Muscle layer of colon (tissue), 2 donors: ENCODE measurements around the gene TNFRSF11A.

Experiments
- H3K27ac ChIP-seq: one replicate; pipeline ENCODE4 v1.7.0; 2013; ENCODE audit warnings: low read depth, mild to moderate bottlenecking, low read length, moderate library complexity
- H3K27me3 ChIP-seq, 2 donors: one replicate each; pipeline ENCODE4 v1.7.0; 2013; ENCODE audit warnings: low read length in 2 of 2, mild to moderate bottlenecking in 2 of 2; ENCODE audit not compliant: insufficient read depth in 2 of 2, control insufficient read depth in 1 of 2
- H3K36me3 ChIP-seq: one replicate; pipeline ENCODE4 v1.7.0; 2013; ENCODE audit warnings: mild to moderate bottlenecking, low read length; ENCODE audit not compliant: insufficient read depth
- H3K4me1 ChIP-seq: one replicate; pipeline ENCODE4 v1.7.0; 2013; ENCODE audit warnings: mild to moderate bottlenecking, low read length; ENCODE audit not compliant: insufficient read depth
- H3K4me3 ChIP-seq, 2 donors: one replicate each; pipeline ENCODE4 v1.7.0; 2013; ENCODE audit warnings: low read length in 2 of 2, low read depth in 1 of 2, mild to moderate bottlenecking in 1 of 2, moderate library complexity in 1 of 2
- H3K9ac ChIP-seq: one replicate; pipeline ENCODE4 v1.7.0; 2013; ENCODE audit warnings: low read length
- H3K9me3 ChIP-seq: one replicate; pipeline ENCODE4 v1.7.0; 2013; ENCODE audit warnings: mild to moderate bottlenecking, low read length
- donor health status: abdominal sarcoma.
- donor health status: Adenocarcinoma of cecum.

The TNFRSF11A gene

DNA sequence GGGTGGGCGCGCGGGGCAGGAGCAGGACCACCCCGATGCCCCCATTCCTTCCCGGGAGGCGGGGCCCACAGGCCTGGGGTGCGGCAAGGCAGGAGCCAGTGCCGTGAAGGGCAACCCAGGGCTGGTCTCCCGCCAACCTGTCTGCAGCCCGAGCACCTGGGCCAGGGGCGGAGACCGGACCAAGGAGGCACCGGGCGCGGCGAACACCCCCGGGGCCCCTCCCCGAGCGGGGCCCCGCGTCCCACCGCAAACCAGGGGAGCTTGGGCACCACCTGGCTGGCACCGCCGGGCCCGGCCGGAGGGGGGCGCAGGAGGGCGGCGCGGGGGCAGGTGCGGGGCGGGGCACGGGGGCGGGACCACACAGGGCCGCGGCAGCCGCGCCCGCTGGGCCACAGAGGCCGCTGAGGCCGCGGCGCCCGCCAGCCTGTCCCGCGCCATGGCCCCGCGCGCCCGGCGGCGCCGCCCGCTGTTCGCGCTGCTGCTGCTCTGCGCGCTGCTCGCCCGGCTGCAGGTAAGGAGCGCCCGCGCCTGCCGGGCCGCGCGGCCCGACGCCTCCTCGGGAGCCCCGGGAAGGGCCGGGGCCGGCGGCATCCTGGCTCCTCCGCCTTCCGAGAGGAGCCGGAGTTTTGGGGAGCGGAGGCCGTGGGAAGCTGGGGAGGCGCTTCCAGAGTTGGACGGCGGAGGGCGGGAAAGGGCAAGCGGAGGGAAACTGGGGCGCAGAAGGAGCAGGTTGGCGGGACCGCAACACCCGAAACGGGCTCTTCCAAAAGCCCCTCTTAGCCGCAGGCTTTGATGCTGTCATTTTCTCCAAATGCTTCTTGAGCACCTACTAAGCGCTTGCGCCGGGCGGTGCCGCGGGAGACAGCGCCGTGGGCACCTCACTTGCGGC, at the start of gene TNFRSF11A:
Gene TNFRSF11A, plus strand, starts transcription at position 394 of the 889 bp plus-strand sequence. Its CDS starts 43 bp downstream, at position 437.
- Histone ChIP-seq H3K27me3 (peaks cover 42 to 62% of the 10 kb centered on the region in 2 donors), H3K9ac (no peak within 1 kb of the TSS), H3K4me3 (peak within 1 kb of the TSS; percentile 33 to 53), H3K27ac (no peak within 1 kb of the TSS), H3K4me1 (peaks cover 13% of the 10 kb centered on the region), H3K9me3 (no peaks in the 10 kb centered on the region), H3K36me3 (no peaks in the 10 kb centered on the region)

DNA sequence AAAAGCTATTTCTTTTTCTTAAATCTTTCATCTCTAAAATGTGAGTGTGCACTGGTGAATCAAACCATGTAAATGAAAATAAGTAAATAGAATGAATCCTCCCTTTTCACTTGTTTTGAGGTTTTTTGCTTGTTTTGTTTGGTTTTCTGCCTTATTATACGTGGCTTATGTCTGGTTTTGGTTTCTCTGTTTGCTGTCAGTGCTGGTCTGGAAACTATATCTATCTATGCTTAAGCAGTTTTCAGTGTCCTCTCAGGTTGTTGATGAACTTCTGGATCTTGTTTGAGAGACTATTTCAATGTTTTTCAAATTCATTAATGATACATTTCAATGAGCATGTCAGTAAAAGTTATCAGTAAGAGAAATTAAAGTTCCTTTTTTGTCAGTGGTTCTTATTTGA, 48.1 kb upstream of the TNFRSF11A start:
- Histone ChIP-seq H3K4me3 (no peak overlapping the region), H3K27me3 (no peaks in the 10 kb centered on the region), H3K27ac (no peak overlapping the region), H3K9ac (no peak overlapping the region), H3K36me3 (peaks cover 12% of the 10 kb centered on the region), H3K4me1 (peaks cover 12% of the 10 kb centered on the region), H3K9me3 (no peaks in the 10 kb centered on the region)

DNA sequence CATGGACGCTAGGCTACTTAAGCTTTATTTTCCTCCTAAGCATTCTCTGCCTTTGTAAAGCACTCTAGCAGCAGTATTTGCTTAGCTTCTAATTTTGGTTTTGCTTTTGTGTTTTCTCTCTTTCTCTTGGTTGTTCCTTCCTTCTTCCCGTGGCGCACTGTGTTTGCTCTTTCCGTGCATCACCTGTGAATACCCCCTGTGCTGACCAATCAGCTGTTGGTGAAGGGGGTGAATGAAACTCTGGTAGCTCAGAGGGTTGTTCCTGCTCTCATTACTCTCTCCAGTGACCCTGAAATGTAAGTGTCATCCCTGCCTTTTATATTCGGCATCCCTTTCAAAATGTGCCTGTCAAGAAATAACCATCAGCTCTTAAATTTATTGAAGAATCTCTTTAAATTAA, 45.5 kb upstream of the TNFRSF11A start:
- no peak overlapping the region for H3K4me3 ChIP-seq
- H3K27me3 ChIP-seq = no peaks in the 10 kb centered on the region
- H3K27ac ChIP-seq = no peak overlapping the region
- H3K4me1 ChIP-seq = peaks cover 12% of the 10 kb centered on the region
- H3K9me3 ChIP-seq = no peaks in the 10 kb centered on the region
- peaks cover 14% of the 10 kb centered on the region for H3K36me3 ChIP-seq
- H3K9ac ChIP-seq = no peak overlapping the region

DNA sequence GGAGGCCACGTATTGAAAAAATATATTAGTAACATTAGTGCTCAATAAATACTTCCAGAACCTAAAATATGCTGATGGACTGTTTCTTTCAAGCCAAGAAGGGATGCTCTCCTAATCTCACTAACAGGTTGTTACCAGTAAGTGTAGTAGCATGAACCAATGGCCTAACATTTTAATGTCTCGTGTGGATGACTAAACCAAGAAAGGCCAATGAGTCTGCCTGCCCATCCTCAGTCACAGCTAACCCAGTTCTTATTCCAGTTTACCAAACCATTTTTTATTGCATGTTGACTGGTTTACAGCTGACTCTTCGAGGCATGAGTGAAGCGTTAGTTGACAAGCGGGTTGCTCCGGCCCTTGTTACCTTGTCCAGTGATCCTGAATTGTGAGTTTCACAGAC, 45.1 kb upstream of the TNFRSF11A start:
- H3K27me3 ChIP-seq = no peaks in the 10 kb centered on the region
- H3K9me3 ChIP-seq = no peaks in the 10 kb centered on the region
- H3K9ac ChIP-seq = no peak overlapping the region
- H3K4me1 ChIP-seq = peaks cover 12% of the 10 kb centered on the region
- no peak overlapping the region for H3K27ac ChIP-seq
- peaks cover 15% of the 10 kb centered on the region for H3K36me3 ChIP-seq
- H3K4me3 ChIP-seq = no peak overlapping the region

DNA sequence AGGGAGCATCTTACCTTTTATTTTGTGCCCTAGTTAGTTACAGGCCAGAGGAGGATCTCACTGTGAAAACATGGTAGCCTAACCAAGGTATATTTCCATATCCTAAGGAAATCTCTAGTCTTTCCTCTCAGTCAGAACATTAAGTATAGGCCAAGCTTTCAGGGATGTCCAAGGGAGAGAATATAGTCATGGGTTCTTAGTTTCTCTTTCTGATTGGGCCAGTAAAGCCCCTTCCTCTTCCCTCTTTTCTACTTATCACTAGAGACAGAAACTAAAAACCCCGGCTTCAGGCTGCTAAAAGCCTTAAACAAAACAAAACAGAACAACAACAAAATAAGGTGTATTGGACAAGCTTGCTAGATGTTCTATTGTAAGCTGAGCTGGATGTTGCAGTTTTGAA, 44.3 kb upstream of the TNFRSF11A start:
- Histone ChIP-seq H3K4me3 (no peak overlapping the region), H3K4me1 (peaks cover 12% of the 10 kb centered on the region), H3K9me3 (no peaks in the 10 kb centered on the region), H3K27me3 (no peaks in the 10 kb centered on the region), H3K36me3 (peaks cover 18% of the 10 kb centered on the region), H3K9ac (no peak overlapping the region), H3K27ac (no peak overlapping the region)

DNA sequence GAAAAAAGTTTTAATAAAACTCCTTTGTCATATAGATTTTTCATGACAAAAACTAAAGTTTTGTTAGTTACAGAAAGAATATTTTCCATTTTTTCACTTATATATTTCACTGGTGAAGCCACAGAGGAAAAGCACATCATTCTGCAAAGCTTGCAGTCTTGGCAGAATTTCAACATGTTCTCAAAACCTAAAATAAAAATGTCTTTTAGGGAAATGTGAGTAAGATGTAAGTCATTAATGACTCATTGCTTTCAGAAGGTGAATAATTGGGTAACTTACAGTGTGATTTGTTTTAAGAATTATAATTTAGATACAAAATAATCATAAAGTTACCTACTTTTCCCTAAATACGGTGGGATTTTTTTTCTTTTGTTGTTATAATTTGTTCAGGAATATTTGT, 43.4 kb upstream of the TNFRSF11A start:
- Histone ChIP-seq H3K9ac (no peak overlapping the region), H3K4me3 (no peak overlapping the region), H3K27me3 (no peaks in the 10 kb centered on the region), H3K27ac (no peak overlapping the region), H3K36me3 (peaks cover 18% of the 10 kb centered on the region), H3K9me3 (no peaks in the 10 kb centered on the region), H3K4me1 (peaks cover 12% of the 10 kb centered on the region)

DNA sequence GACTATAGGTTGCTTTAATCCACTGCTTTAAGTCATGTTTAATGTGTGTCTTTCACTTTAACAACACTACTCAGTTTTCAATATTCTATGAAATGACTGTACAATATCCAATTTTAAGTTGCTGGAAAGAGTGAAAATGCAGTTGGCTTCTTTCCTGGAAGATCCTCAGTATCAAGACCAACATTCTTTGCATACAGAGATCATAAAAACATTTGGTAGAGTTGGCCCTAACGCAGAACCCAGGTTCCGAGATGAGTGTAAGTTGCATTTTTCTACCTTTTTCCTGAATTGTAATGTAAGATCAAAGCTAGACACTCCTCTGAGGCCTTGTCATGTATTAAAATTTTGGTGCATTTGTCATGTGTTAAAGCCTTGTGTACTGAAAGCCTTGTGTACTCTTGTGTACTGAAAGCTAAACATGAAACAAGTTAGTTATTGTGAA, 42.9 kb upstream of the TNFRSF11A start:
- Histone ChIP-seq H3K9ac (no peak overlapping the region), H3K9me3 (no peaks in the 10 kb centered on the region), H3K4me3 (no peak overlapping the region), H3K27ac (no peak overlapping the region), H3K36me3 (peaks cover 18% of the 10 kb centered on the region), H3K27me3 (no peaks in the 10 kb centered on the region), H3K4me1 (peaks cover 12% of the 10 kb centered on the region)

DNA sequence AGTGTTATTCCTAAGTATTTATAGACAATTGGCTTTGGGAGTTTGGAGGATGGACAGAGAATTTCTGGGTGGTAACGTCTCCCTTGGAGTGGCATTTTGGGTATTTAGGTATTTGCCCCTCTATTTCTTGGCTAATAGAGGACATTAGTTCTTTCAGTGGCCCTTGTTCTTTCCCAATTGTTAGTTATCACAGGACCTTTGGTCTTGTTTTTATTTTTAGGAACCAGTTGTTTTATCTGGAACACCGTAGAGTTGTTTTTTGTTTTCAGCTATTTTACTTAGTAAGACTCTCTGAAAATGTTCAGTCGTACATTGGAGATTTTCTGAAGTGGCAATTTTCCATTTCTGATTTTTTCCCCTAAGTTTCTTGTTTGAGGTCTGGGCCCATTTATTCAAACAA, 40.5 kb upstream of the TNFRSF11A start:
- H3K9me3 ChIP-seq = no peaks in the 10 kb centered on the region
- no peak overlapping the region for H3K9ac ChIP-seq
- no peaks in the 10 kb centered on the region for H3K27me3 ChIP-seq
- H3K27ac ChIP-seq = no peak overlapping the region
- H3K4me1 ChIP-seq = peaks cover 12% of the 10 kb centered on the region
- H3K36me3 ChIP-seq = peaks cover 18% of the 10 kb centered on the region
- no peak overlapping the region for H3K4me3 ChIP-seq

DNA sequence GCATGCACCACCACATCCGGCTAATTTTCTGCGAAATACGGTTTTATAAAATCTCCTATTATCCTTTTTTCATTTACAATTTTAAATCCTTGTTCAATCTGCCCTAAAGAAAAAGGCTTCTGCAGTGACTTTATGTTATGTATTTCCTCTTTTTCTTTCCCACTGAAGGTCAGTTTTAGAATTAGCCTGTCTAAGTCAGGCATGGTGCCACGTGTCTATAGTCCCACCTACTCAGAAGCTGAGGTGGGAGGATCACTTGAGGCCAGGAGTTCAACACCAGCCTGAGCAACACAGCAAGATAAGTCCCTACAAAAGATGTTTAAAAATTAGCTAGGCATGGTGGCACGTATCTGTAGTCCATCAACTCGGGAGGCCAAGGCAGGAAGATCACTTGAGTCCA, 39.8 kb upstream of the TNFRSF11A start:
- H3K27me3 ChIP-seq = no peaks in the 10 kb centered on the region
- peaks cover 14% of the 10 kb centered on the region for H3K36me3 ChIP-seq
- no peak overlapping the region for H3K4me3 ChIP-seq
- no peak overlapping the region for H3K9ac ChIP-seq
- no peak overlapping the region for H3K27ac ChIP-seq
- no peaks in the 10 kb centered on the region for H3K9me3 ChIP-seq
- peaks cover 12% of the 10 kb centered on the region for H3K4me1 ChIP-seq

DNA sequence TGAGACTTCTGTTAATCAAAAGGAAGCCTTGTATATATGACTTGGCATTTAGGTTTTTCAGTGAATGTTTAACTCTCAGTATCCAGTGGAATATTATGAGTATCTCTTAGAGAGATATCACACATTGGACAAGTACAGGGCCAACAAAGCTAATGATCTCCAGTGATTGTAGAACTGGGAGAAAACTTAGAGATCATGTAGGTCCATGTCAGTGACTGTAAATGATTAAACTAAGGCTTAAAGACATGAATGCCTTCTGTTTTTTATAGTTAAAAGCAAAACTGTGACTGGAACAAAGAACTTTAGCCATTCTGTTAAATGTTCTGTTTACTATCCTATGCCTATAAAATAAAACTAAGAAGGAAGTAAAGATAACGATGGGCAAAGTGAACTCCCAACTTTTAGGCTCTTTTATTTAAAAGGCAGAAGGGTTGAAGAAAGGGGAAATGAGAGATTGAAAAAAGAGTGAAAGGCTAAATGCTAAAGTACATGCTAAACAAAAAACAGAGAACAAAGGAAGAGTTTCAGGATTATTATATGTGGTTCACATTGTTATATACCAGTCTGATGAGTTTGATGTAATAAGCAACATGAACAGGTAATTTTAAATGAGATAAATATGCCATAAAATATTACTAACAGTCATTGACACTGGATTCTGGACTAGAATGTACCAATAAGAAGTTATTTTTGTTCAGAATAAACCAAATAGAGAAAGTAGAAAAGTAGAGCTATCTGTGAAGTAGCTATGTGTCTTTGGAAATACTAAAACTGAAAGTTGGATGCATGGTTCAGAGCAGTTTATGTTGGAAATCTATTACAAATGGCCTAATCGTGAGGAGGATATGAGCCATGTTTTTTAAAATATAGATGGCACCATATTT, 37.1 kb upstream of the TNFRSF11A start:
- Histone ChIP-seq H3K27me3 (no peaks in the 10 kb centered on the region), H3K4me1 (no peaks in the 10 kb centered on the region), H3K27ac (no peak overlapping the region), H3K36me3 (peaks cover 23% of the 10 kb centered on the region), H3K4me3 (no peak overlapping the region), H3K9me3 (no peaks in the 10 kb centered on the region), H3K9ac (no peak overlapping the region)

DNA sequence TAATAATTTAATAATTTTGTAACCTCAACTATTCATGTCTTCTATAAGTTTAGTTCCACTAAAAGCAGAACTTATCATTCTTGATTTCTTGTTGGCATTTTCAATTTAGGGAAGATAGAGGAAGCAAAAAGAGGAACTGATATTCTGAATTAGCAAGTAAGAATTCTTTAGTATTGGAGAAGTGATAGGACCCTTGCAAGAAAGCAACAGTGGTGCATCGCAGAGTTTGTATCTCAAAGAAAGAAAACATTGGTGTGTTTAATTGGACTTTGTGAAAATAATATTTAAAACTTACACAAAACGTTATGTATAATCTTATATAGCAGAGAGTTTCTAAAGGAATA, 36.5 kb upstream of the TNFRSF11A start:
- H3K27ac ChIP-seq = no peak overlapping the region
- no peak overlapping the region for H3K4me3 ChIP-seq
- no peaks in the 10 kb centered on the region for H3K4me1 ChIP-seq
- H3K36me3 ChIP-seq = peaks cover 18% of the 10 kb centered on the region
- no peak overlapping the region for H3K9ac ChIP-seq
- no peaks in the 10 kb centered on the region for H3K27me3 ChIP-seq
- no peaks in the 10 kb centered on the region for H3K9me3 ChIP-seq
